Thyroid gland (tissue), 4 donors: ENCODE results near the gene BLID. TPM values are rescaled to one million over a fixed set of nuclear protein-coding genes. Genes with fewer than 3 reads are reported as not detected.
A peak's percentile ranks its signal among the peaks of the same experiment; 100 is the strongest.

Experiments used
- DNase-seq, 2 donors: peaks; one replicate each; pipeline ENCODE4 v3.0.0-alpha.2; 2019
- H3K27ac ChIP-seq, 3 donors: fragments of 200-600 bp; sonication (generic); 1 replicate in 2 of 3; 2 replicates in 1 of 3; pipeline ENCODE4 v1.5.1; 2016 to 2019; ENCODE audit warnings: mild to moderate bottlenecking in 1 of 3, moderate library complexity in 1 of 3
- H3K27me3 ChIP-seq: fragments of 200-600 bp; sonication (generic); one replicate; pipeline ENCODE4 v1.5.1; 2019
- H3K36me3 ChIP-seq, 2 donors: fragments of 200-600 bp; sonication (generic); one replicate each; pipeline ENCODE4 v1.5.1; 2016 to 2019
- H3K4me1 ChIP-seq, 2 donors: fragments of 200-600 bp; sonication (generic); one replicate each; pipeline ENCODE4 v1.5.1; 2017 to 2019
- H3K4me3 ChIP-seq, 3 donors: fragments of 200-600 bp; sonication (generic); replicated peaks in 1 of 3; 1 replicate in 2 of 3; 2 replicates in 1 of 3; pipeline ENCODE4 v1.5.1; 2016; ENCODE audit warnings: mild to moderate bottlenecking in 1 of 3
- H3K9me3 ChIP-seq: fragments of 200-600 bp; sonication (generic); one replicate; pipeline ENCODE4 v1.5.1; 2017
- CTCF ChIP-seq, 6 experiments: fragments of 200-600 bp in 3 of 6; fragments of 450-650 bp in 3 of 6; sonication (generic) in 3 of 6; IDR thresholded peaks; one replicate each; pipeline ENCODE4 v1.5.1; 2016 to 2019; ENCODE audit warnings: antibody characterized with exemption in 6 of 6, mild to moderate bottlenecking in 2 of 6, inconsistent platforms in 1 of 6, moderate library complexity in 1 of 6
- POLR2A ChIP-seq, 2 donors: fragments of 450-650 bp; IDR thresholded peaks; one replicate each; pipeline ENCODE4 v1.6.1; 2017; ENCODE audit warnings: antibody characterized with exemption in 2 of 2, mild to moderate bottlenecking in 2 of 2, moderate library complexity in 1 of 2
- WGBS, 2 donors: methylation state at CpG; one replicate each; pipeline ENCODE4 v1.1.5; 2017; 5-methylcytosine and 5-hydroxymethylcytosine counted together
- intact Hi-C: fragments of 100-400 bp; cut with DNase I; formaldehyde crosslinking; loops from one replicate; pipeline ENCODE4 v1.15.1; 2023
- total RNA-seq, 4 donors: library from RNA; depleted of rRNA; stranded (reverse); fragments of >200 nt; gene quantifications; one replicate each; pipeline ENCODE4 v1.2.3, GENCODE V29; 2016

The BLID gene
- total RNA-seq, 4 donors from 2014 or later, result 4.8 to 11.5 (median 7.4) TPM

GRCh38 chr11:122076512-122077120 is 39.4 kb downstream of the BLID start:
- Histone ChIP-seq H3K4me1 (no peaks in the 10 kb centered on the region), H3K27ac (no peak overlapping the region), H3K9me3 (no peaks in the 10 kb centered on the region), H3K27me3 (no peaks in the 10 kb centered on the region), H3K4me3 (no peak overlapping the region), H3K36me3 (no peaks in the 10 kb centered on the region)
- intact Hi-C loops, result no loop called here
- TF ChIP-seq CTCF (IDR thresholded peaks at IDR 0.05) (no peak), POLR2A (IDR thresholded peaks at IDR 0.05) (no peak)
- WGBS, 2 donors, result 91% methylated on average over 6 of the region's 6 CpGs
- DNase-seq, result no peak

GRCh38 chr11:122075016-122075415 is 41.0 kb downstream of the BLID start:
- Histone ChIP-seq H3K4me3 (no peak overlapping the region), H3K36me3 (no peaks in the 10 kb centered on the region), H3K27me3 (no peaks in the 10 kb centered on the region), H3K9me3 (no peaks in the 10 kb centered on the region), H3K4me1 (peaks cover 0 to 6% of the 10 kb centered on the region in 2 donors), H3K27ac (no peak overlapping the region)
- no peak for DNase-seq
- WGBS, 2 donors, result 93 to 94% methylated on average over 3 of the region's 3 CpGs
- TF ChIP-seq CTCF (IDR thresholded peaks at IDR 0.05) (no peak), POLR2A (IDR thresholded peaks at IDR 0.05) (no peak)
- intact Hi-C loops, result no loop called here

GRCh38 chr11:122074022-122074421 is 42.0 kb downstream of the BLID start:
- no peaks in the 10 kb centered on the region for H3K27me3 ChIP-seq
- intact Hi-C loops, result no loop called here

GRCh38 chr11:122071709-122072202 is 44.3 kb downstream of the BLID start:
- TF ChIP-seq CTCF (IDR thresholded peaks at IDR 0.05), result no peak
- TF ChIP-seq POLR2A (IDR thresholded peaks at IDR 0.05), result no peak
- no peak overlapping the region for H3K4me3 ChIP-seq
- no peaks in the 10 kb centered on the region for H3K9me3 ChIP-seq
- H3K27ac ChIP-seq, result no peak overlapping the region
- no peaks in the 10 kb centered on the region for H3K27me3 ChIP-seq
- H3K36me3 ChIP-seq, result no peaks in the 10 kb centered on the region
- DNase-seq, result no peak
- peaks cover 6 to 7% of the 10 kb centered on the region in 2 donors for H3K4me1 ChIP-seq
- intact Hi-C loops, result no loop called here
- WGBS, 2 donors, result 79 to 82% methylated on average over 7 to 10 of the region's 10 CpGs

More at GRCh38 chr11:122074022-122074421, 42.0 kb downstream of the BLID start:
- Histone ChIP-seq H3K4me3 (no peak overlapping the region), H3K36me3 (no peaks in the 10 kb centered on the region), H3K27ac (no peak overlapping the region), H3K9me3 (no peaks in the 10 kb centered on the region), H3K4me1 (peaks cover 6 to 7% of the 10 kb centered on the region in 2 donors)
- DNase-seq, result no peak
- TF ChIP-seq POLR2A (IDR thresholded peaks at IDR 0.05) (no peak), CTCF (IDR thresholded peaks at IDR 0.05) (no peak)

- WGBS, 2 donors, result 35 to 43% methylated on average over 7 of the region's 7 CpGs
- Histone ChIP-seq H3K27ac (no peak overlapping the region), H3K4me1 (peaks cover 6 to 7% of the 10 kb centered on the region in 2 donors), H3K27me3 (no peaks in the 10 kb centered on the region), H3K4me3 (no peak overlapping the region), H3K9me3 (no peaks in the 10 kb centered on the region), H3K36me3 (no peaks in the 10 kb centered on the region)
- DNase-seq, result peak; percentile 75 to 83
- intact Hi-C loops, result no loop called here
- TF ChIP-seq CTCF (IDR thresholded peaks at IDR 0.05) (no peak), POLR2A (IDR thresholded peaks at IDR 0.05) (no peak)
These were observed 46.2 kb downstream of the BLID start for GRCh38 chr11:122069707-122070360.
